HL-60 (cell line): ENCODE results near the gene SLX1A.

Source experiments
- POLR2AphosphoS5 ChIP-seq: IDR thresholded peaks from 2 replicates; pipeline ENCODE4 v1.6.1; 2012; ENCODE audit warnings: low read depth
- SPI1 ChIP-seq: IDR thresholded peaks from 2 replicates; pipeline ENCODE4 v1.6.1; 2012; ENCODE audit warnings: low read depth, mild to moderate bottlenecking, borderline replicate concordance
- TF ChIP-seq, protein P1 (sequence below): IDR thresholded peaks from one replicate; pipeline ENCODE4 v1.5.1; 2011; ENCODE audit warnings: low read length, control low read depth, inconsistent platforms; ENCODE audit not compliant: insufficient read depth

DNA sequence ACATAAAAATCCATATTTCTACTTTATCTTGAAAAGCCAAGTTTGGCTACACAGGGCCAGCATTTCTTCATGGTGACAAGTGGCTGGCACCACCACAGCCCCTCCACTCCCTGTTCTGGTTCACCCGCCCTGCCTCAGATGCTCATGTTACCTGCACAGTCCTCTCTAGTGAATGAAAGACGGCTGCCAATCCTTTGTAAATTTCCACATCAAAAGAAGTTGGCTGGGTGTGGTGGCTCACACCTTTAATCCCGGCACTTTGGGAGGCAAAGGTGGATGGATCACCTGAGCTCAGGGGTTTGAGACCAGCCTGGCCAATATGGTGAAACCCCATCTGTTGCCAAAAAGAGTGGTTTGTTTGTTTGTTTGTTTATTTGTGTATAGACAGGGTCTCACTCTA, 30.1 kb upstream of the SLX1A start:
- TF ChIP-seq, protein P1, sequence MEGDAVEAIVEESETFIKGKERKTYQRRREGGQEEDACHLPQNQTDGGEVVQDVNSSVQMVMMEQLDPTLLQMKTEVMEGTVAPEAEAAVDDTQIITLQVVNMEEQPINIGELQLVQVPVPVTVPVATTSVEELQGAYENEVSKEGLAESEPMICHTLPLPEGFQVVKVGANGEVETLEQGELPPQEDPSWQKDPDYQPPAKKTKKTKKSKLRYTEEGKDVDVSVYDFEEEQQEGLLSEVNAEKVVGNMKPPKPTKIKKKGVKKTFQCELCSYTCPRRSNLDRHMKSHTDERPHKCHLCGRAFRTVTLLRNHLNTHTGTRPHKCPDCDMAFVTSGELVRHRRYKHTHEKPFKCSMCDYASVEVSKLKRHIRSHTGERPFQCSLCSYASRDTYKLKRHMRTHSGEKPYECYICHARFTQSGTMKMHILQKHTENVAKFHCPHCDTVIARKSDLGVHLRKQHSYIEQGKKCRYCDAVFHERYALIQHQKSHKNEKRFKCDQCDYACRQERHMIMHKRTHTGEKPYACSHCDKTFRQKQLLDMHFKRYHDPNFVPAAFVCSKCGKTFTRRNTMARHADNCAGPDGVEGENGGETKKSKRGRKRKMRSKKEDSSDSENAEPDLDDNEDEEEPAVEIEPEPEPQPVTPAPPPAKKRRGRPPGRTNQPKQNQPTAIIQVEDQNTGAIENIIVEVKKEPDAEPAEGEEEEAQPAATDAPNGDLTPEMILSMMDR = no peak
- TF ChIP-seq POLR2AphosphoS5 = no peak
- no peak for TF ChIP-seq SPI1
